Right cardiac atrium (tissue), 5 donors: Measurements from ENCODE around the gene CHAT. TPM values are rescaled to one million over a fixed set of nuclear protein-coding genes. Genes with fewer than 3 reads are reported as not detected.

Experiments
- ATAC-seq, 2 donors: fragments of 200-7000 bp; cut with Tn5 transposase; one replicate each; pipeline versions ENCODE4 v1.8.0 to v1.9.1; 2020; ENCODE audit warnings: moderate library complexity in 2 of 2, mild to moderate bottlenecking in 1 of 2
- DNase-seq, 3 donors: peaks; one replicate each; pipeline ENCODE4 v3.0.0-alpha.2; 2020
- H3K27ac ChIP-seq: one replicate; pipeline ENCODE4 v1.5.1; 2013; ENCODE audit warnings: mild to moderate bottlenecking, low read length, control low read depth, moderate library complexity
- H3K27me3 ChIP-seq: one replicate; pipeline ENCODE4 v1.6.1; 2013; ENCODE audit not compliant: control insufficient read depth, insufficient read depth
- H3K4me1 ChIP-seq: one replicate; pipeline ENCODE4 v1.6.1; 2013; ENCODE audit warnings: low read length; ENCODE audit not compliant: control insufficient read depth, insufficient read depth
- H3K4me3 ChIP-seq: one replicate; pipeline ENCODE4 v1.5.1; 2013; ENCODE audit warnings: low read length, control low read depth
- H3K9me3 ChIP-seq: one replicate; pipeline ENCODE4 v1.6.1; 2013; ENCODE audit warnings: low read length; ENCODE audit not compliant: control insufficient read depth
- WGBS: extraction: QIAGEN DNeasy Blood & Tissue Kit; methylation state at CpG from one replicate; pipeline ENCODE4 v1.1.7; 2013; 5-methylcytosine and 5-hydroxymethylcytosine counted together
- intact Hi-C, 4 donors: fragments of 100-400 bp; cut with DNase I; formaldehyde crosslinking; loops; one replicate each; pipeline versions ENCODE4 v1.11.0 to v1.14.0; 2022 to 2023
- polyA plus RNA-seq: library from polyadenylated mRNA; stranded (reverse); fragments of 200-250 nt; gene quantifications from one replicate; pipeline ENCODE4 v1.2.3, GENCODE V29; 2013
- total RNA-seq, 4 donors: library from RNA; stranded (reverse); fragmentation: NEBNext Ultra II Directional; extraction: Animal tissue kit (Norgen Biotek cat#: 25700); gene quantifications; one replicate each; pipeline ENCODE4 v1.2.1, GENCODE V29; 2021
- donor health status: healthy with polysubstance abuse.
- donor health status: DM: no; HTN: yes; CAD: no.
- donor health status: DM: no; HTN: no; CAD: no.
- donor health status: DM: no; HTN: yes; CAD: no; lungs with severe emphysema.
- donor health status: DM: yes; HTN: yes; CAD: no.

Gene CHAT
- total and polyA plus RNA-seq, 5 donors: not detected

DNA sequence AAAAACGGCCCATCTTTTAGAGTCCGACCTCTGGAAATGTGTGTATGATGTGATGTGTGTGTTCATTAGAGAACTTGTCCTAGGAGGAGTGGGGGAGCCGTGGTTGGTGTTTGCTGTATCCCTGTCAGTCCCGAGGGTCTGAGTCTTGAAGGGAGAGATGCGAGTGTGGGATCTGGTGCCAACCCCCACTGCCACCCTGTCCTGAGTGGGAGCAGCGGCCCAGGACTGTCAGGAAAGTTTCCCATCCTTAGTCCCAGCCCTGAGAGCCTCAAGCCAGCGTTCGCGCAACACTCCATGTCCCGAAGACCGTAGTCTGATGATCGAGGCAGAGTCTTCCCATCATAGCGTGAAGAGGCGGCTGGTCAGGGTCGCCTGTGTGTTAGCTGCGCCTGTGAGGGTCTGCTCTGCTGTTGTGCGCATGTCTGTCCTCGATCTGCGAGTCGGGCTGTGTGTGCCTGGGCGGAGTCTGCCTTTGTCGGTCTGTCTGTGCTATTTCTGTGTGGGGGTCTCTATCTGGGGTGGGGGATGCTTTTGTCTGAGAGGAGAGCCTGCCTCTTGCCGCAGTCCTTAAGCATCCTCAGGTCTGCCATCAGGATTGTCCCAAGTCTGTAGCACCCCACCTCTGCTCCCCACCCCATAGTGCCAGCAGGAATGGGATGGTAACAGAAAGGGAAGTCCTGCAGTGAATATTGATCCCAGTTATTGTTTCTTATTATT lies 514 bp upstream of the CHAT start:
- intact Hi-C loops: no loop called here
- ATAC-seq (no peak), DNase-seq (no peak)
- Histone ChIP-seq H3K9me3 (no peaks in the 10 kb centered on the region), H3K4me1 (no peaks in the 10 kb centered on the region), H3K4me3 (no peak overlapping the region), H3K27me3 (no peaks in the 10 kb centered on the region), H3K27ac (no peak overlapping the region)
- WGBS: 4% methylated on average over 23 of the region's 23 CpGs

DNA sequence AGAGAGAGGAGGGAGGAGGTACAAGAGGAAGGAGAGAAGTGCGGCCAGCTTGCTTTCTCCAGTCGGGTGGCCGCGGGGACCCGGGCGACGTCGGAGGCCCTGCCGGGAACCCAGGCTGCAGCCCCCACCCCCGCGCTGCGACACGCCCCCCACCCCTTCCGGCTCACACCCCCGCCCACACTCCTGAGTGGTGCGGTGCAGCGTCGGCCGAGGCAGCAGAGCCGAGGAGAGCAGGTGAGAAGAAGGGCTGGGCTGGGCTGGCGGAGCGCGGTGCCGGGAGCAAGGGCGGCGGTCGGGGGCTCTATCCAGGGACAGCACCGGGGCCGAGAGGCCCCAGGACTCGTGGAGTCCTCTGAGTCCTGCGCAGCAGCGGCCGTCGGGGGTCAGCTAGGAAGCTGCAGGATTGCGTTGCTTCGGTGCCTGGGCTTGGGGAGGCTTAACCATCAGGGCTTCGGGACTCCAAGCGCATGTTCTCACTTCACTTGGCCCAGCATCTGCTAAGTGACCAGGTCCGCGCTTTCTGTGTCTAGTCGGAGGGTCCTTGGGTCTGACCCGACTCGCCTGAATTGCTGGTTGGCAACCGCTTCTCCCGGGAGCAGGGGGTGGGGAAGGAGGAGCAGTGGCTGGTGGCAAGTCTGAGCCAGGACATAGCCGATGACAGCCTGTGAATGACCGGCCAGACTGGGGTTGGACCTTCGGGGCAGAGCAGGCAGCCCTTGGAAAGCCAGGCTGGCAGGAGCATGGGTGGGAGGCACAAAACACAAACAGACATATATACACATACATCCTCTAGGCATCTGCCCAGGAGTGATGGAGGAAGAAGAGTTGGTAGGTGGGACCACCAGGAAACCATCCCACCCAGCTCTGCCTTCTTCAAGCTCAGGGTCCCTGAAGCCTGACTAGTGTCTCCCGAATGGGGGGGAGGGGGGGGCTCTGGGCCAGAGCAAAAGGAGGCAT lies 683 bp downstream of the CHAT start:
- WGBS: 4% methylated on average over 49 of the region's 49 CpGs
- no peak for DNase-seq

DNA sequence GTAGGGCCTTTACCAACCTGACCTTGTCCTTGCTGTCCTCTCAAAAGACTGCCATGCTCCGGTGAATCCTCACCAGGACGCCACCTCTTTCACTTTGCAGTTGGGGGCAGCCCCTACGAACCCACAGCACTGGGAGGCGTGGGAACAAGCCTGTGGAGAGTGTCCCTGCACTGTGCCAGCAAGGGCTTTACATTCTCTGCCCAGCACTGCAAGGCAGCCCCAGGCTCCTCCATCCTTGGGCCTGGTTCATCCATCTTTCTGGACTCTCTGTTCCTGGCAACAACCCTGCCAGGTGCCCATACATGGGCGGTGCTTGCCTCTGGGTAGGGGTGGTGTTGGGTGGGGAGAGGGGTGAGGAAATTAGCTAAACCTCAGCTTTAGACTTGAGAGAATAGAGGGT lies 1.4 kb downstream of the CHAT start:
- Histone ChIP-seq H3K9me3 (no peaks in the 10 kb centered on the region), H3K27ac (no peak overlapping the region), H3K27me3 (no peaks in the 10 kb centered on the region), H3K4me1 (no peaks in the 10 kb centered on the region), H3K4me3 (no peak overlapping the region)
- DNase-seq: no peak
- WGBS: 65% methylated on average over 5 of the region's 5 CpGs
- no peak for ATAC-seq
- intact Hi-C loops: no loop called here

More for the DNA sequence above, 683 bp downstream of the CHAT start:
- Histone ChIP-seq H3K27ac (no peak overlapping the region), H3K27me3 (no peaks in the 10 kb centered on the region), H3K4me1 (no peaks in the 10 kb centered on the region), H3K9me3 (no peaks in the 10 kb centered on the region), H3K4me3 (no peak overlapping the region)
- no peak for ATAC-seq
- intact Hi-C loops: no loop called here

DNA sequence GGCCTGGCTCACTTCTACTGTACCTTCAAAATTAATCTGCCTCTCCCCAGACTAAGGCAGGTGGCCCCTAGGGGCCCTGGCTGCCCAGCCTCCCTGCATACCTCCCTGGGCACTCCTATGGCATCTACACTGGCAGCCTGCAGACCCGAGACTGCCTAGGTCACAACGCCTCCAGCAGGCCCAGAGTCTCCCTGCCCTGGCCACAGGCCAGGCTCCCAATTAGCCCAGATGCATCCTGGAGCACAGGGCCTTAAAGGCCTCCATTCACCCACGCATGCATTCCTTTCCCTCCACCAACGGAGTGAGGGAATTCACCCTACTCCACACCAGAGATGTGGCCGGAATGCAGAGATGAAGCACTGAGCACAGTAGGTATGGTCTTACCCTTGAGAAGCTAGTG lies 1.9 kb downstream of the CHAT start:
- intact Hi-C loops: no loop called here
- H3K4me1 ChIP-seq: no peaks in the 10 kb centered on the region
- H3K27ac ChIP-seq: no peak overlapping the region
- WGBS: 61% methylated on average over 5 of the region's 5 CpGs
- no peak for ATAC-seq
- no peak for DNase-seq
- H3K9me3 ChIP-seq: no peaks in the 10 kb centered on the region
- no peak overlapping the region for H3K4me3 ChIP-seq
- H3K27me3 ChIP-seq: no peaks in the 10 kb centered on the region

DNA sequence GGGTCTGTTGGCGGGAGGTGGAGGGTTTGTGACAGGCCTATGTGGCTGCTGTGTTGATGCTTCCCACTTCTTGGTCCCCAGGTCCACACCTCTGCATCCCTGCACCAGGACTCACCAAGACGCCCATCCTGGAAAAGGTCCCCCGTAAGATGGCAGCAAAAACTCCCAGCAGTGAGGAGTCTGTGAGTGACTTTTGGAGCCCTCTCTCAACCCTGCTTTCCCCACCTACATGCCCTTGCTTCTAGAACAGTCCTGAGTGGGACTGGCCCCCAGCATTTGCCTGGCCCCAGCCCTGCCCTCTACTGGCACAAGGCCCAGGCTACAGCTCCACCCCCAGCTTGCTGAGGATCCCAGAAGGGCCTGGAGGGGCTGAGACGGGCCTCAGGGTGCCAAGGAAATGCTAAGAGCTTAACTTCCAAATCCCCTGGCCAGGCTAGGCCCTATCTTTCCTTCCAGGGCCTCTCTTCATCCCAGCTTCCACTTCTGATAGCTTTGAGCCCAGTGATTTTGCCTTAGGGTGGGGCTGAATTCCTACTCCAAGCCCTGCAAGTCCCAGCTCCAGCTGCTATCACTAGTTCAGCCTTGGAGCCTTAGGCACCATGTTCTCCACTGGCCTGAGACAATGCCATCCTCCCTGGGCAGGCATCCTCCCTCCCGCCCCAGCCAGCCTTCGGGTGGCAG lies 2.7 kb downstream of the CHAT start:
- no peak for ATAC-seq
- Histone ChIP-seq H3K9me3 (no peaks in the 10 kb centered on the region), H3K4me3 (no peak overlapping the region), H3K27ac (no peak overlapping the region), H3K27me3 (no peaks in the 10 kb centered on the region), H3K4me1 (no peaks in the 10 kb centered on the region)
- 69% methylated on average over 6 of the region's 6 CpGs for WGBS
- intact Hi-C loops: no loop called here
- DNase-seq: no peak

DNA sequence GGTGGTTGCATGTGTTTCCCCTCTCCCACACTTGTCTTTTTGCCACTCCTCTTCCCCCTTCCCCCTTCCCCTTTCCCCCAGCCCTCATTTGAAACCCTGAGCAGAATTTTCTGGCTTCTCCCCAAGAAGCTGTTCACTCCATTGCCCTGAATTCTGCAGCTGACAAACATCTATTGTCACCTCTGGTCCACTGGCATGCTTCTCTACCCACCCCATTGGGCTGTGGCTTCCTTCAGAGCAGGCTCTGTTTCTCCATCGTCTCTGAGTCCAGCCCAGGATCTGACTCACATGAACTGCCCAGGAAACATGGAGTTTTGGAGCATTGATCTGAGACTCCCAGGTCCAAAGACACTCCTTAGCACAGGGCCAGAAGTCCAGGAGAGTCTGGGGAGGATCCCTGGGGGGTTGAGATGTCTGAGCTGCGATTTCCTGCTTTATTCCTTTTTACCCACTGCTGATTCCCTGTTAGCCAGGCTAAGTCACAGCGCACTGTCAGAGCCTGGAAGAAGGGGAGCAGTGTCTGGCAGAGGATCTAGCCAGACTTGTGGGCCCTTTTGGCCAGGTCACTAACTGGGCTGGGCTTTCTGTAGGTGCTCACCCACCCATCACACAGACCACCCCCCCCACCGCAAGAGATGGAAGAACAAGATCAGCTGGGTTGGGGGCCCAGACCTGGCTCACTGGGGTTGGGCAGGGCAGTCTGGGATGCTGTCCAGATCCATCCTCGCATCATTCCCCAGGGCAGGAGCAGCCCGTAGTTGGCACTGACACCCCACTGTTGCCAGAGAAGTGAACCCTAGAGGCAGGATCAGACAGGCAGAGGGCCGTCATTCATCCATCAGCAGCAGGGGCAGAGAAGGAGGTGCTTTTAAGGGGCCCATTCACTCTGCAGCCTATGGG lies 3.5 kb downstream of the CHAT start:
- 47% methylated on average over 7 of the region's 7 CpGs for WGBS
- ATAC-seq: no peak
- H3K4me1 ChIP-seq: no peaks in the 10 kb centered on the region
- intact Hi-C loops: no loop called here
- H3K27me3 ChIP-seq: no peaks in the 10 kb centered on the region
- no peak overlapping the region for H3K27ac ChIP-seq
- H3K4me3 ChIP-seq: no peak overlapping the region
- no peaks in the 10 kb centered on the region for H3K9me3 ChIP-seq
- no peak for DNase-seq

DNA sequence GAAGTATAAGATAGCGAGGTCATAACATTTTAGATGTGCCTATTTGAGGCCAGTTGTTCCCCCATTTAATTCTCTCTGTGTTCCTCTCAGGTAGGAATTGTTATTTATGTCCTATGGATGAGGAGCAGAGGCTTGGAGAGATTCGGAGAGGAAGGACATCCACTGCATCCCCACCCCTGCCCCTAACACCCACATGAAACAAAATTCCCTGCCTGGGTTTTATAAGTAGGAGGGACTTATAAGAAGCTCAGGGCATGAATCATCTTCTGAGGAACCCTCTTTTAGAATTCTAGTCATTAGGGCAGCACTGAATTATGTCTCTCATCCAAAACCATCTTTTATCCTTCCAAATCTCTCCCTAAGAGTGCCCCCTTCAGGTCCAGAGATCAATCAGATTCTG lies 5.0 kb downstream of the CHAT start:
- H3K4me1 ChIP-seq: no peaks in the 10 kb centered on the region
- H3K4me3 ChIP-seq: no peak overlapping the region
- intact Hi-C loops: no loop called here
- H3K9me3 ChIP-seq: no peaks in the 10 kb centered on the region
- H3K27me3 ChIP-seq: no peaks in the 10 kb centered on the region
- H3K27ac ChIP-seq: no peak overlapping the region
- 63% methylated on average over 2 of the region's 2 CpGs for WGBS
- no peak for ATAC-seq
- no peak for DNase-seq

DNA sequence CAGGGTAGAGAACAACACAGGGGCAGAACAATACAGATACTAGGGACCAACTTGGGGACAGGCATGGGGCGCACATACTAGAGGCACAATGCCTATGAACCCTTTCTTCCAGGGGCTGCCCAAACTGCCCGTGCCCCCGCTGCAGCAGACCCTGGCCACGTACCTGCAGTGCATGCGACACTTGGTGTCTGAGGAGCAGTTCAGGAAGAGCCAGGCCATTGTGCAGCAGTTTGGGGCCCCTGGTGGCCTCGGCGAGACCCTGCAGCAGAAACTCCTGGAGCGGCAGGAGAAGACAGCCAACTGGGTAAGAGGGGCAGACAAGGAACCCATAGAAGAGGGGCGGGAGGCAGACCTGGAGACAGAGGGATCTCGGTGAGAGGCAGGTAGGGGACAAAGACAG lies 5.8 kb downstream of the CHAT start:
- no peaks in the 10 kb centered on the region for H3K4me1 ChIP-seq
- intact Hi-C loops: no loop called here
- no peaks in the 10 kb centered on the region for H3K27me3 ChIP-seq
- no peak overlapping the region for H3K4me3 ChIP-seq
- H3K9me3 ChIP-seq: no peaks in the 10 kb centered on the region
- 54% methylated on average over 10 of the region's 10 CpGs for WGBS
- ATAC-seq (no peak), DNase-seq (no peak)
- no peak overlapping the region for H3K27ac ChIP-seq

DNA sequence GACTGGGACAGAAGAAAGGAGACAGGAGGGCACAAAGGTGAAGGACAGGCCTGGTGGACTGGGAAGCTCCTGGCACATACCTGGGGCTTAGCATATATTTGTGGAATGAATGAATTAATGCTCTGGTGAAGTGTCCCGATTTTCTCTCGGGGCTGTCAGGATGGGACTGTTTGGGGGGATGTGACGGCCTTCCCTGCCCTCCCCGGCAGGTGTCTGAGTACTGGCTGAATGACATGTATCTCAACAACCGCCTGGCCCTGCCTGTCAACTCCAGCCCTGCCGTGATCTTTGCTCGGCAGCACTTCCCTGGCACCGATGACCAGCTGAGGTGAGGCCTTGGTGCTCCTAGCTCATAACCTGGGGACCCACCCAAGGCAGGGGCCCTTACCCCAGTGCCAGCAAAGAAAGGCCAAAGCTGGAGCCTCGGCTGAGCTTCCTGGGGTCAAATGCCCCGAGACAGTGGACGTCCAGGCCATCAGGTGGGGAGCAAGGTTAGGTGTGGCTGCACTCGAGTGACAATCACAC lies 6.5 kb downstream of the CHAT start:
- Histone ChIP-seq H3K27ac (no peak overlapping the region), H3K9me3 (no peaks in the 10 kb centered on the region), H3K27me3 (no peaks in the 10 kb centered on the region), H3K4me1 (no peaks in the 10 kb centered on the region), H3K4me3 (no peak overlapping the region)
- DNase-seq (no peak), ATAC-seq (no peak)
- 83% methylated on average over 12 of the region's 12 CpGs for WGBS
- intact Hi-C loops: no loop called here

DNA sequence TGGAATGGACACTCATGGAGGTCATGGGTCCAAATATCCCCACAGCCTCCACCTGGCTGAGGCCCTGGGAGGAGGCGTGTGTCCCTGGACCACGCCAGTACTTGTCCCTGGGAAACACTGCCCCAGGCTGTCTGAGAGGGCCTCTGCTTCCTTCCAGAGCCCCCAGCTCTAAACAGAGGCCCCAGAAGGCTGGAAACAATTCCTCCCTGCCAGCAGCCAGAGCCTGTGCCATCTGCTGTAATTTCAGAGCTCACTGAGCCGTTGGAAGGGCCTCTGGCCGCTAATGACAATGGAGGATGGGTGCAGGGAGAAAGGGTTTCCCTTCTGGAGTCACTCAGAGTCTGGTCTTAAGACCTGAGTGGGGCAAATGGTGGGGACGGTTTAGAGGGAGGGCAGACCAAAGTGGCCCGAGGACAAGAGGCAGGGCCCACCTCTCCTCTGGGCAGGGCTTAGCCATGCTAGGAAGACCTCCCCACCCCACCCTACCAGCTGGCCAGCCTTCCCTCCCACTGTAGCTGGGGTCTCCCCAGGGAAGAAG lies 7.1 kb downstream of the CHAT start:
- ATAC-seq (no peak), DNase-seq (no peak)
- WGBS: 62% methylated on average over 6 of the region's 6 CpGs
- Histone ChIP-seq H3K4me3 (no peak overlapping the region), H3K27ac (no peak overlapping the region), H3K27me3 (no peaks in the 10 kb centered on the region), H3K9me3 (no peaks in the 10 kb centered on the region), H3K4me1 (no peaks in the 10 kb centered on the region)
- intact Hi-C loops: no loop called here
